SK-N-SH (cell line): ENCODE measurements around the gene TMEM63C.

Experiments
- EZH2phosphoT487 ChIP-seq: fragments of 200-600 bp; sonication (generic); IDR thresholded peaks from 2 replicates; pipeline ENCODE4 v1.6.1; 2017; ENCODE audit warnings: low read depth, mixed run types, mild to moderate bottlenecking, antibody characterized with exemption, moderate library complexity, borderline replicate concordance
- FOSL2 ChIP-seq: IDR thresholded peaks from 2 replicates; pipeline ENCODE4 v1.4.0; 2012; ENCODE audit warnings: low read depth, mild to moderate bottlenecking, moderate library complexity, borderline replicate concordance
- GABPA ChIP-seq: IDR thresholded peaks from 2 replicates; pipeline ENCODE4 v1.4.0; 2012; ENCODE audit warnings: low read depth, mild to moderate bottlenecking
- NFIC ChIP-seq: IDR thresholded peaks from 2 replicates; pipeline ENCODE4 v1.4.0; 2012; ENCODE audit warnings: borderline replicate concordance
- NRF1 ChIP-seq: IDR thresholded peaks from 2 replicates; pipeline ENCODE4 v1.6.1; 2012; ENCODE audit warnings: low read depth, mild to moderate bottlenecking, low read length
- RFX5 ChIP-seq: IDR thresholded peaks from 2 replicates; pipeline ENCODE4 v1.6.1; 2012; ENCODE audit warnings: mild to moderate bottlenecking, improper control_type of control experiment, low read length
- SMC3 ChIP-seq: IDR thresholded peaks from 2 replicates; pipeline ENCODE4 v1.6.1; 2012; ENCODE audit warnings: low read depth, low read length, improper control_type of control experiment
- TF ChIP-seq, protein P1 (sequence below): fragments of 200-600 bp; sonication (generic); IDR thresholded peaks from 2 replicates; pipeline ENCODE4 v1.6.1; 2017; ENCODE audit warnings: antibody characterized with exemption, mild to moderate bottlenecking, moderate library complexity
- TF ChIP-seq, protein P2 (sequence below): IDR thresholded peaks from 2 replicates; pipeline ENCODE4 v1.4.0; 2012; ENCODE audit warnings: low read depth

GRCh38 chr14:77203611-77204458 lies 22.2 kb downstream of the TMEM63C start:
- TF ChIP-seq, protein P1, sequence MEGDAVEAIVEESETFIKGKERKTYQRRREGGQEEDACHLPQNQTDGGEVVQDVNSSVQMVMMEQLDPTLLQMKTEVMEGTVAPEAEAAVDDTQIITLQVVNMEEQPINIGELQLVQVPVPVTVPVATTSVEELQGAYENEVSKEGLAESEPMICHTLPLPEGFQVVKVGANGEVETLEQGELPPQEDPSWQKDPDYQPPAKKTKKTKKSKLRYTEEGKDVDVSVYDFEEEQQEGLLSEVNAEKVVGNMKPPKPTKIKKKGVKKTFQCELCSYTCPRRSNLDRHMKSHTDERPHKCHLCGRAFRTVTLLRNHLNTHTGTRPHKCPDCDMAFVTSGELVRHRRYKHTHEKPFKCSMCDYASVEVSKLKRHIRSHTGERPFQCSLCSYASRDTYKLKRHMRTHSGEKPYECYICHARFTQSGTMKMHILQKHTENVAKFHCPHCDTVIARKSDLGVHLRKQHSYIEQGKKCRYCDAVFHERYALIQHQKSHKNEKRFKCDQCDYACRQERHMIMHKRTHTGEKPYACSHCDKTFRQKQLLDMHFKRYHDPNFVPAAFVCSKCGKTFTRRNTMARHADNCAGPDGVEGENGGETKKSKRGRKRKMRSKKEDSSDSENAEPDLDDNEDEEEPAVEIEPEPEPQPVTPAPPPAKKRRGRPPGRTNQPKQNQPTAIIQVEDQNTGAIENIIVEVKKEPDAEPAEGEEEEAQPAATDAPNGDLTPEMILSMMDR, result no peak
- TF ChIP-seq RFX5 (no peak), EZH2phosphoT487 (no peak), NRF1 (no peak), GABPA (no peak), SMC3 (no peak), NFIC (no peak), FOSL2 (no peak)
- TF ChIP-seq, protein P2, sequence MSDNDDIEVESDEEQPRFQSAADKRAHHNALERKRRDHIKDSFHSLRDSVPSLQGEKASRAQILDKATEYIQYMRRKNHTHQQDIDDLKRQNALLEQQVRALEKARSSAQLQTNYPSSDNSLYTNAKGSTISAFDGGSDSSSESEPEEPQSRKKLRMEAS, result no peak
